ENCODE measurements around the gene RBKS. TPM values are rescaled to one million over a fixed set of nuclear protein-coding genes. Genes with fewer than 3 reads are reported as not detected.

The RBKS gene
- total and polyA plus RNA-seq, 2 donors (not counting 1 experiment from before 2014, with no cell fraction given) = 1.3 to 2.6 TPM

- Histone ChIP-seq H2AFZ (ENCODE audit: low read length) (no peak overlapping the region), H3K9ac (ENCODE audit: insufficient read depth, low read length) (no peak overlapping the region), H3K9me3 (ENCODE audit: control insufficient read depth, insufficient read depth, low read depth, low read length) (no peaks in the 10 kb centered on the region), H3K79me2 (ENCODE audit: control insufficient read depth, insufficient read depth, low read length) (no peaks in the 10 kb centered on the region), H3K4me2 (ENCODE audit: extremely low read depth, insufficient read depth, low read length) (no peak overlapping the region), H3K4me3 (replicated peaks in 1 of 4; ENCODE audit: control extremely low read depth in 1 of 4, insufficient read depth in 1 of 4, low read depth in 3 of 4, low read length in 4 of 4) (no peak overlapping the region), H3K4me1 (ENCODE audit: control insufficient read depth, extremely low read depth, insufficient read depth, low read length) (peaks cover 15% of the 10 kb centered on the region), H4K20me1 (ENCODE audit: control insufficient read depth, extremely low read depth, insufficient read depth, low read length) (no peaks in the 10 kb centered on the region), H3K27ac (ENCODE audit: insufficient read depth, low read length) (no peak overlapping the region), H3K27me3 (ENCODE audit: control insufficient read depth, insufficient read depth, low read length) (no peaks in the 10 kb centered on the region), H3K36me3 (ENCODE audit: control insufficient read depth, insufficient read depth, low read length) (no peaks in the 10 kb centered on the region)
- no peak for TF ChIP-seq EZH2 (IDR thresholded peaks at IDR 0.05; ENCODE audit: low read length, missing control alignments)
- TF ChIP-seq, protein P1, sequence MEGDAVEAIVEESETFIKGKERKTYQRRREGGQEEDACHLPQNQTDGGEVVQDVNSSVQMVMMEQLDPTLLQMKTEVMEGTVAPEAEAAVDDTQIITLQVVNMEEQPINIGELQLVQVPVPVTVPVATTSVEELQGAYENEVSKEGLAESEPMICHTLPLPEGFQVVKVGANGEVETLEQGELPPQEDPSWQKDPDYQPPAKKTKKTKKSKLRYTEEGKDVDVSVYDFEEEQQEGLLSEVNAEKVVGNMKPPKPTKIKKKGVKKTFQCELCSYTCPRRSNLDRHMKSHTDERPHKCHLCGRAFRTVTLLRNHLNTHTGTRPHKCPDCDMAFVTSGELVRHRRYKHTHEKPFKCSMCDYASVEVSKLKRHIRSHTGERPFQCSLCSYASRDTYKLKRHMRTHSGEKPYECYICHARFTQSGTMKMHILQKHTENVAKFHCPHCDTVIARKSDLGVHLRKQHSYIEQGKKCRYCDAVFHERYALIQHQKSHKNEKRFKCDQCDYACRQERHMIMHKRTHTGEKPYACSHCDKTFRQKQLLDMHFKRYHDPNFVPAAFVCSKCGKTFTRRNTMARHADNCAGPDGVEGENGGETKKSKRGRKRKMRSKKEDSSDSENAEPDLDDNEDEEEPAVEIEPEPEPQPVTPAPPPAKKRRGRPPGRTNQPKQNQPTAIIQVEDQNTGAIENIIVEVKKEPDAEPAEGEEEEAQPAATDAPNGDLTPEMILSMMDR (conservative IDR thresholded peaks at IDR 0.05 in 1 of 2, IDR thresholded peaks at IDR 0.05 in 1 of 2; ENCODE audit: low read depth in 1 of 2, low read length in 2 of 2) = no peak
- DNase-seq (ENCODE audit: low read depth in 2 of 2) = no peak
These were observed 78.4 kb downstream of the RBKS start for GRCh38 chr2:27811768-27812167.

GRCh38 chr2:27810455-27810854 lies 79.7 kb downstream of the RBKS start:
- peak in 1 of 2 donors; percentile 48 for DNase-seq (ENCODE audit: low read depth in 2 of 2)

GRCh38 chr2:27809761-27810241 lies 80.4 kb downstream of the RBKS start:
- Histone ChIP-seq H3K79me2 (ENCODE audit: control insufficient read depth, insufficient read depth, low read length) (no peaks in the 10 kb centered on the region), H3K36me3 (ENCODE audit: control insufficient read depth, insufficient read depth, low read length) (no peaks in the 10 kb centered on the region), H3K27me3 (ENCODE audit: control insufficient read depth, insufficient read depth, low read length) (no peaks in the 10 kb centered on the region), H3K4me2 (ENCODE audit: extremely low read depth, insufficient read depth, low read length) (peak overlapping the region; percentile 73), H2AFZ (ENCODE audit: low read length) (no peak overlapping the region), H3K9ac (ENCODE audit: insufficient read depth, low read length) (no peak overlapping the region), H3K27ac (ENCODE audit: insufficient read depth, low read length) (peak overlapping the region; percentile 24), H3K4me3 (replicated peaks in 1 of 4; ENCODE audit: control extremely low read depth in 1 of 4, insufficient read depth in 1 of 4, low read depth in 3 of 4, low read length in 4 of 4) (no peak overlapping the region), H3K4me1 (ENCODE audit: control insufficient read depth, extremely low read depth, insufficient read depth, low read length) (peaks cover 15% of the 10 kb centered on the region), H4K20me1 (ENCODE audit: control insufficient read depth, extremely low read depth, insufficient read depth, low read length) (no peaks in the 10 kb centered on the region), H3K9me3 (ENCODE audit: control insufficient read depth, insufficient read depth, low read depth, low read length) (no peaks in the 10 kb centered on the region)
- peak; percentile 78 to 98 for DNase-seq (ENCODE audit: low read depth in 2 of 2)
- TF ChIP-seq, protein P1 (conservative IDR thresholded peaks at IDR 0.05 in 1 of 2, IDR thresholded peaks at IDR 0.05 in 1 of 2; ENCODE audit: low read depth in 1 of 2, low read length in 2 of 2) = no peak
- TF ChIP-seq EZH2 (IDR thresholded peaks at IDR 0.05; ENCODE audit: low read length, missing control alignments) = no peak

More at GRCh38 chr2:27810455-27810854, 79.7 kb downstream of the RBKS start:
- Histone ChIP-seq H3K27ac (ENCODE audit: insufficient read depth, low read length) (peak overlapping the region; percentile 24), H3K27me3 (ENCODE audit: control insufficient read depth, insufficient read depth, low read length) (no peaks in the 10 kb centered on the region), H3K79me2 (ENCODE audit: control insufficient read depth, insufficient read depth, low read length) (no peaks in the 10 kb centered on the region), H3K36me3 (ENCODE audit: control insufficient read depth, insufficient read depth, low read length) (no peaks in the 10 kb centered on the region), H3K9ac (ENCODE audit: insufficient read depth, low read length) (no peak overlapping the region), H3K4me3 (replicated peaks in 1 of 4; ENCODE audit: control extremely low read depth in 1 of 4, insufficient read depth in 1 of 4, low read depth in 3 of 4, low read length in 4 of 4) (no peak overlapping the region), H3K4me2 (ENCODE audit: extremely low read depth, insufficient read depth, low read length) (peak overlapping the region; percentile 73), H3K4me1 (ENCODE audit: control insufficient read depth, extremely low read depth, insufficient read depth, low read length) (peaks cover 15% of the 10 kb centered on the region), H2AFZ (ENCODE audit: low read length) (no peak overlapping the region), H3K9me3 (ENCODE audit: control insufficient read depth, insufficient read depth, low read depth, low read length) (no peaks in the 10 kb centered on the region), H4K20me1 (ENCODE audit: control insufficient read depth, extremely low read depth, insufficient read depth, low read length) (no peaks in the 10 kb centered on the region)
- TF ChIP-seq, protein P1 (conservative IDR thresholded peaks at IDR 0.05 in 1 of 2, IDR thresholded peaks at IDR 0.05 in 1 of 2; ENCODE audit: low read depth in 1 of 2, low read length in 2 of 2) = no peak
- no peak for TF ChIP-seq EZH2 (IDR thresholded peaks at IDR 0.05; ENCODE audit: low read length, missing control alignments)
